Effector CD4-positive, alpha-beta T cell (primary cell): Measurements from ENCODE around the gene FAM228B.
"Not testable (repeated sequence)": the region's sequence is repeated elsewhere in the genome, so short reads cannot be mapped to it uniquely, and the experiment has no call there.

Experiments used
- DNase-seq: peaks from one replicate; pipeline ENCODE4 v3.0.0-alpha.2; 2020

Gene FAM228B

DNA sequence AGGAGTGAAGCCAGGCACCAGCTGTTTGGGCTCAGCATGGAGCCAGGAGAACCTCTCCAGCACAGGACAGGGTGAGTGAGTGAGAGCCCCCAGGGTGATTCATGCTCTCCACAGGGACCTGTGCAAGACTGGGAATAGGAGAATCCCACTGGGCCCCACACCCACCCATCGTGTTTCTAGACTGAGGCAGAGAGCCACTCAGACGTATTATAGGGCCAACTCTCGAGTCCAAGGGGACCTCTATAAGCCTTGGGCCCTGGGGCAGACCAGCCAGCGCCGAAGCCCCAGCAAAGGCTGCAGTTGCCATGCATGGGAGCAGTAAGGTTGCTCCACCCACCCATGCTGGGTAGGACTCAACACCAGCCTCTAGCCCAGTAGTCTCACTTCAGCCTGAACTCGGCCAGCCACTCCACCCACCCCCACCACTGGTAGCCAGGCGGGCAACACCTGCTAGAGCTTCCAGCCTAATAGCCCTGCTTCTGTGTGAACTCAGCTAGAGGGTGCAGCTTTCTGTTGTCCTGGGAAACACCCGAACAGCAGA lies 19.1 kb upstream of the FAM228B start:
- no peak for DNase-seq

DNA sequence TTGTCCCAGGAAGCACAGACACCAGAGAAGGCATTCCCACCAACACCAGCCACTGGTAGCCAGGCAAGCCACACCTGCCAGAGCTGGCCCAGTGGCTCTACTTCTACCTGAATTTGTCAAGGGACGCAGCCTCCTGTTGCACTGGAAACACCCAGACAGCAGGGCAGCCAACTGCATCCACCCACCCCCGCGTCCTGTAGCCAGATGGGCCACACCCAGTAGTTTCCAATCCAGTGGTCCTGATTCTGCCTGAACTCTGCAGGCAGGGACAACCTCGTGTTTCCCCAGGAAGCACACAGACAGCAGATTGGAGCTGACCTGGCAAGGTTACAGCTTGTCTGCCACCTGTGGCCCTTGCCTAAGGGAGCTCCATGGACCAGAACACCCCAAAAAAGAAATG lies 18.4 kb upstream of the FAM228B start:
- no peak for DNase-seq

DNA sequence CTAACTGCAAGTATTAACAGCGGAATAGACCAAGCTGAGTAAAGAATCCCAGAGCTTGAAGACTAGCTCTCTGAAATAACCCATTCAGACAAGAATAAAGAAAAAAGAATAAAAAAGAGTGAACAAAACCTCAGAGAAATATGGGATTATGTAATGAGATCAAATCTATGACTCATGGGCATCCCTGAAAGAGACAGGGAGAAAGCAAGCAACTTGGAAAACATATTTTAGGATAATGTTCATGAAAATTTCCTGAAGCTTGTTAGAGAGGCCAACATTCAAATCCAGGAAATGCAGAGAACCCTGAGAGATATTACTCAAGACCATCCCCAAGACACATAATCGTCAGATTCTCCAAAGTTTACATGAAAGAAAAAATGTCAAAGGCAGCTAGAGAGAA lies 17.5 kb upstream of the FAM228B start:
- DNase-seq, result no peak

DNA sequence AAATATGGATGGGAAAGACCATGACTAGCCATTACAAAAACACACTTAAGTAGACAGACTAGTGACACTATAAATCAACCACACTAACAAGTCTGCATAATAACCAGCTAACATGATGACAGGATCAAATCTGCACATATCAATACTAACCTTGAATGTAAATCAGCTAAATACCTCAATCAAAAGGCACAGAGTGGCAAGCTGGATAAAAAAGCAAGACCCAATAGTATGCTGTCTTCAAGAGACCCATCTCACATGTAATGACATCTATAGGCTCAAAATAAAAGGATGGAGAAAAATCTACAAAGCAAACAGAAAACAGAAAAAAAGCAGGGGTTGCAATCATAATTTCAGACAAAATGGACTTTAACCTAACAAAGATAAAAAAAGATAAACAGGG lies 16.5 kb upstream of the FAM228B start:
- DNase-seq, result no peak

DNA sequence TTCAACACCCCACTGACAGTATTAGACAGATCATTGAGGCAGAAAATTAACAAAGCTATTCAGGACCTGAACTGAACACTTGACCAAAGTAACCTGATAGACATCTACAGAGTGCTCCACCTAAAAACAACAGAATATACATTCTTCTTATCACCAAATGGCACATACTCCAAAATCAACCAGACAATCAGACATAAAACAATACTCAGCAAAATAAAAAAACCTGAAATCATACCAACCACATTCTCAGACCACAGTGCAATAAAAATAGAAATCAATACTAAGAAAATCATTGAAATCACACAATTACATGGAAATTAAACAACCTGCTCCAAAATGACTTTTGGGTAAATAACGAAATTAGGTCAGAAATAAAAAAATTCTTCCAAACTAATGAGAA lies 15.9 kb upstream of the FAM228B start:
- DNase-seq, result no peak

DNA sequence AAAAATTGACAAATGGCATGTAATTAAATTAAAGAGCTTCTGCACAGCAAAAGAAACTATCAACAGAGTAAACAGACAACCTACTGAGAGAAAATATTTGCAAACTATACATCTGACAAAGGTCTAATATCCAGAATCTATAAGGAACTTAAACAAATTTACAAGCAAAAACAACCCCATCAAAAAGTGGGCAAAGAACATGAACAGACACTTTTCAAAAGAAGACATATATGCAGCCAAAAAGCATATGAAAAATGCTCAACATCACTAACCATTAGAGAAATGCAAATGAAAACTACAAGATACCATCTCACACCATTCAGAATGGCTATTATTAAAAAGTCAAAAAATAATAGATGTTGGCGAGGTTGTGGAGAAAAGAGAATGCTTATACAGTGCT lies 13.8 kb upstream of the FAM228B start:
- DNase-seq, result not testable (repeated sequence)

DNA sequence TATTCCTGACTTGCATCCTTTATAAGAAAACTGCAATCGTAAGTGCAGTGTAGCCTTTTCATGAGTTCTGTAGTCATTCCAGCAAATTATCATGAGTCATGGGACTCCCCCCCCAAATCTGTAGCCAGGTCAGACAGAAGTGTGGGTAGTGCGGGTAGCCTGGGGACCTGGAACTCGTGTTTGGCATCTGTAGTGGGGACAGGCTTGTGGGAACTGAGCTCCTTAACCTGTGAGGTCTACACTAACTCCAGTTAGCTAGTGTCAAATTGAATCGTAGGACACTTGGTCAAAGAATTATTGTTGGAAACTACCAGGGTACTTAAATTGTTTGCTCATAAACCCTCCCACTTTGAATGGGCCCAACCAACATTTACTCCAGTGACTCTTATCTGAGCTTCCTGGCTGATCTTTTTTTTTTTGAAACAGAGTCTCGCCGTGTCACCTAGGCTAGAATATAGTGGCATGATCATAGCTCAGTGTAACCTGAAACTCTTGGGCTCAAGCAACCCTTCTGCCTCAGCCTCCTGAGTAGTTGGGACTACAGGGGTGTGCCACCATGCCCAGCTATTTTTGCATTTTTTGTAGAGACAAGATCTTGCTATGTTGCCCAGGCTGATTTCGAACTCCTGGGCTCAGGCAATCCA lies 12.5 kb upstream of the FAM228B start:
- no peak for DNase-seq

DNA sequence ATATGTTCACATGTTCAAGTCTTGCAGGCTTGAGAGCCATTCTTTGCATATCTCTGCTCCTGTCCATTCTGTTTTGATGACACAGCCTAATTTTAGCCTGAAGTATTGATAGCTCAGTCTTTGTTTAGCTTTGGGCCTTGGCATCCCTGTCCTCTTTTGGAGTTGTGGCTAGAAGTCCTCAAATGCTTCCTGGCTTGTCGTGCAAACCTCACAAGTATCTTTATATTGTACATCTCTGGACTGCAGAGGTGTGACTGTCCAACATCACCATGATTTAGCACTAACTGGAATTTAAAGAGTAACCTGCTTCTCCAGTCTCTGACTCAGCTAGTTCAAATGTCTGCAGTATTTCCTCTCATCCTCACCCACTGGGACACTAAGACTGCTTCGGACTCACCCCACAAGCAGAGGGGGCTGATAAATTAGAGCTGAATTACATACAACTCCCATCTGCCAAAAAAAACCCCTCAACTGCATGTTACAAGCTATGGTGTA lies 11.8 kb upstream of the FAM228B start:
- no peak for DNase-seq

DNA sequence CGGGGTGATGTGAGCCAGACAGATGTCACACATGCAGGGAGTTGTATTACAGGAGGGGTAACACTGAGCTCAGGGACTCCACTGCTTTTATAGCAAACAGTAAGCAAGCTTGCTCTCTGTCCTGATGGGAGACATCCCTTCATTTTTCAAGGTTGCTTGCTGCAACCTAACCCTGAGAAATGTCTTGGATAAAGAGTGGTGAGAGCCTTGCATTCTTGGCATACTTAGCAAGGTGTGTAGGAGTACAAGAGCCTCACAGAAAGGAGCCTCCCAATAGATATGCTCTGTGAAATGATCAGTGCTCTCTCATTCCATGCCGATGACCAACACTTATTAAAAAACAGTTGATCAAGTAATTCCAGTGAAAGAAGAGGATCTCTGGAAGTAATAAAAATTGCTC lies 8.2 kb upstream of the FAM228B start:
- DNase-seq, result no peak

DNA sequence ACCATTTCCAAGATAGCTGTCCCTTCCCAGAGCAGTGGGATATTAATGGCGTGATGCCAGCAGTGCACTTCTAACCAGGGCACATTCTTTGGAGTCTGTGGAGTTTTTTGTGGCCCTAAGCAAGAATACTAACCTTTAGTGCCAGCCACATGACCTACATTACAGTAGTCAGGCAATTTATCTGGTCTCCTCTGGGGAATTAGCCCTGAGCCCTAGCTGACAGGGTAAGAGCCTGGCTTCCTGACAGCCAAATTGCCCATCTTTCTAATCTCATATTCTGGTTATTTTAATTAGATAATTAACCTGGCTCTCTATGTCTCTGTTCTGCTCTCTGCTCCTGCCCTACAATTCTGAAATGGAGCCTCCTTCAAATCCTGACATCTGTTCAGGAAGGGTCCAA lies 5.4 kb upstream of the FAM228B start:
- DNase-seq, result no peak

DNA sequence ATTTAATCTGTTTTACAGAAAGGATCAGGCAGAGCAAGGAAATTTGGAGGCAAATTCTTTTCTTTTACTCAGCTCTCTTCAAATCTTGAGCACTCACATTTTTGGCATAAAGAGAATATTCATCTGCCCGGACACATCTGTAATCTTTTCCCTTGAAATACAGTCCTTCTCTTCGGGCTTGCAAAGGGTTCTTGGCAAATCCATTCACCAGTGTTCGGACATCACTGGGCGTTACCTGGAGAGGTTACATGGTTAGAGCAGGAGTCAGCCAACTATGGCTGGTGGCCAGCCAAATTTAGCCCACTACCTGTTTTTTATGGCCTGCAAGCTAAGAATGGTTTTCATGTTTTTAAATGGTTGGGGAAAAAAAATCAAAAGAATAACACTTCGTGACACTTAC lies 2.2 kb upstream of the FAM228B start:
- no peak for DNase-seq

DNA sequence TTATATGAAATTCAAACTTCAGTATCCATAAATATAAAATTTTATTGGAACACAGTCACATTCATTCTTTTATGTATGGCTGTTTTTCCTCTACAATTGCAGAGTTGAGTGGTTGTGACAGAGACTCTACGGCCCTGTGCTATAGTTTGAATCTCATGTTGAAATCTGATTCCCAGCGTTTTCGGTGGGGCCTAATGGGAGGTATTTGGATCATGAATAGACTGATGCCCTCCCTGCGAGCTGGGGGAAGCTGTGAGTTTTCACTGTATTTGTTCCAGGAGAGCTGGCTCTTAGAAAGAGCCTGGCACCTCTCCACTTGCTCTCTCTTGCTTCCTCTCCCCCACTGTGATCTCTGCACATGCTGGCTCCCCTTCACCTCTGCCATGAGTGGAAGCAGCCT lies 1.8 kb upstream of the FAM228B start:
- DNase-seq, result no peak

DNA sequence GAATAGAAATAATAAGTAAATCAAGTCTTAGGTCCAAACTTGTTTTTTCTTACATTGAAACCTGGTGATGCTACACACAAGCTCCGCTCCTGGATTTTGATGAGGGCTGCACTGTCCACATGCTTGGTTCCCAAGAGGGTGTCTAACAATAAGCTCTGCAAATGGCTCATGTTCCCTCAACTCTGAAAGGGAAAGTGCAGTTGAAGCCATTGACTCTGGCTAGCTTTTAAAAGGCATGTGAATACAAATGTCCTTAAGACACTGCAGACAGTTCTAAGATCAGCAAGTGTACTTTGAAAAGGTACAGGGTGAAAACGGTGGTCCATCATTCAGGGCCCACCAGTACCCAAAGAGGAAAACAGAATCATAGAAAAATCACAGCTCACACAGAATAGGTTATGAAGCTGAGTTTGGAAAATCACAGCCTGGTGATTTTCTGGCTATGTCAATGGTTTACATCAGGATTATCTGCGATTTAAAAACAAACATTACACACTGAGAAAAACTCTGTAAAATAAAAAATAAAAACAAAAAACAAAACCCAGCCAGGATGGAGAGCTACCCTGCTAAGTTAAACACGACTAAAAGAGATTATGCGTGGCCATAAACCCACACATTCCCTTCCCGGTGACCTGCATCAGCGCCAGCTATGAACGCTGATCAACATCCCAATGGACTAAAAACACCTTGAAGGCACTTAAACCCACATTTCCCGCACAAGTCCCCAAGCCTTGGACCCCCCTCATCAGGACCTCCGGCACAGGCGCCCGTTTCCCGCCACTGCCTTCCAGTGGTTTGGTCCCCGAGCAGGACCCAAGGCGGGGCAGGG lies 689 bp upstream of the FAM228B start:
- DNase-seq, result no peak

DNA sequence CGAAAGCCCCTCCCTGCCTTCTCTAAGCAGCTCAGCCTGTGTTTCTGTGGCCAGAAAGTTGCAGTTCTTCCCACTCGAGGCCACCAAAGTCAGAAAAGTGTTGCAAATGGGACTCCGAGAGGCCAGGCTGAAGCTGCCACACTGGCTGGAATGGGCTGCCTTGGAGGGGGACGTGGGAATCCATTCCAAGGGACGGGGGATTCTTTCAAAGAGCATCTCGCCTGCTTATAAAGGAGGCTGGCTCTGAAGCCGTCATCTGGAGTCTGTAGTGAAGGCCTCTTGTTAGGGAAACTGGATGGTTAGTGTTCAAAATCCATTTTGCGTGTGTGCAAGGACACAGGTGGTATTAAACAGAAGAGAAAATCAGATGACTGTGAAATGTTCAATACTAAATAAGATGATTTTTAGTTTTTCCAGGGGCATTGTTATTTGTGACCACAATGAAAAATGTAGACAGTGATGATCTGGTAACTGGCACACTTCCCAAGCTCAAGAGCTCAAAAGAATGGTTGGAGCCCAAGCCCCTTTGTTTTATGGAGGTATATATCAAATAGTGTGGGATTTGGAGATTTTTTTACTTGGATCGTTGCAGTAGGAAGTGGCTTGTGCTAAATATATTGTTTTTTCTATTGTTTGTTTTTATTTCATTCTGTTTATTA lies 782 bp downstream of the FAM228B start:
- DNase-seq, result no peak

DNA sequence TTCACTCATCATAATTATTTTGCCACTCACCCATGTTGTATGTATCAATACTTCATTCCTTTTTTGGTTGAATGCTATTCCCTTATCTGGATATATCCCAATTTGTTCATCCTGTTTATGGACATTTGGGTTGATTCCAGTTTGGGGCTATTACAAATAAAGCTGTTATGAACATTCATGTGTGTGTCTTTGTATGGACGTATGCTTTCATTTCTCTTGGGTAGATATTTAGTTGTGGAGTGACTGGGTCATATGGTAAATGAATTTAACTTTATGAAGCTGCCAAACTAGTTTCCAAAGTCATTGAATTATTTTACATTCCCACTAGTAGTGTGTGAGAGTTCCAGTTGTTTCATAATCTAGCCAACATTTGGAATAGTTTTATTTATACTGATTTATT lies 2.7 kb downstream of the FAM228B start:
- DNase-seq, result no peak

DNA sequence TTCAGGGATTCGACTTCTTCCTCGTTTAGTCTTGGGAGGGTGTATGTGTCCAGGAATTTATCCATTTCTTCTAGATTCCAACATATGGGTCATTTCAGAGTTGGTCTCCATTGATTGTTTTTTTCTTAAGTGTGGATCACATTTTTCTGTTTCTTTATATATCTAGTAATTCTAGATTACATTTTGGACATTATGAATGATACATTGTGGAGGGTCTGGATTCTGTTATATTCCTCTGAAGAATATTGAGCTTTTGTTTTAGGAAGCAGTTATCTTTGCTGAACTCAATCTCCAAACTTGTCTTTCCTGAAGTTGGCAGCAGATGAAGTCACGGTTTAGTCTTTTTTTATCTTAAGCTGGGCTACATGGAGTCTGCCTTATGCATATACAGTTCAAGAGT lies 9.3 kb downstream of the FAM228B start:
- no peak for DNase-seq

DNA sequence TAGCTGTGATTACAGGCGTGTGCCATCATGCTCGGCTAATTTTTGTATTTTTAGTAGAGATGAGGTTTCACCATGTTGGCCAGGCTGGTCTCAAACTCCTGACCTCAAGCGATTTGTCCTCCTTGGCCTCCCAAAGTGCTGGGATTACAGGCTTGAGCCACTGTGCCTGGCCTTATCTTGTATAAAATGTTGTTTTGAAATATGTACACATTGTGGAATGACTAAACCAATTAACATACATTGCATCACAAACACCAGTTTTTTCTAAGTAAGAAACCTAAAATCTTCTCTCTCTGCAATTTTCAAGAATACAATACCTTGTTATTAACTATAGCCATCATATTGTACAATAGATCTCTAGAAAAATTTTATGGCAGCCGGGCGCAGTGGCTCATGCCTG lies 17.0 kb downstream of the FAM228B start:
- DNase-seq, result not testable (repeated sequence)

DNA sequence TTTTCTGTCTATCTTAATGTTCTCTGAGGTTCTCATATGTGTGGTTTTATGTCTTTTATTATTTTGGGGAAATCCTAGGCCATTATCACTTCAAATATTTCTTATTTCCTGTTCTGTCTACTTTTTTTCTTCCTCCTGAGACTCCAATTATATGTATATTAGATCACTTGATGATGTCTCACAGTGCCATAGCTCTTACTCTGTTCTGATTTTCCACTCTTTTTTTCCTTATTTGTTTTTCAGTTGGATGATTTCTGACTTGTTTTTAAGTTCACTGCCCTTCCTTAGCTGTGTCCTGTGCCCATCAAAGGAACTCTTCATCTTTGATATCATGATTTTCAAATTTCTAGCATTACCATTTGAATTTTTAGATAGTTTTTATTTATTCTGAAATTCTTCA lies 24.1 kb downstream of the FAM228B start:
- no peak for DNase-seq

DNA sequence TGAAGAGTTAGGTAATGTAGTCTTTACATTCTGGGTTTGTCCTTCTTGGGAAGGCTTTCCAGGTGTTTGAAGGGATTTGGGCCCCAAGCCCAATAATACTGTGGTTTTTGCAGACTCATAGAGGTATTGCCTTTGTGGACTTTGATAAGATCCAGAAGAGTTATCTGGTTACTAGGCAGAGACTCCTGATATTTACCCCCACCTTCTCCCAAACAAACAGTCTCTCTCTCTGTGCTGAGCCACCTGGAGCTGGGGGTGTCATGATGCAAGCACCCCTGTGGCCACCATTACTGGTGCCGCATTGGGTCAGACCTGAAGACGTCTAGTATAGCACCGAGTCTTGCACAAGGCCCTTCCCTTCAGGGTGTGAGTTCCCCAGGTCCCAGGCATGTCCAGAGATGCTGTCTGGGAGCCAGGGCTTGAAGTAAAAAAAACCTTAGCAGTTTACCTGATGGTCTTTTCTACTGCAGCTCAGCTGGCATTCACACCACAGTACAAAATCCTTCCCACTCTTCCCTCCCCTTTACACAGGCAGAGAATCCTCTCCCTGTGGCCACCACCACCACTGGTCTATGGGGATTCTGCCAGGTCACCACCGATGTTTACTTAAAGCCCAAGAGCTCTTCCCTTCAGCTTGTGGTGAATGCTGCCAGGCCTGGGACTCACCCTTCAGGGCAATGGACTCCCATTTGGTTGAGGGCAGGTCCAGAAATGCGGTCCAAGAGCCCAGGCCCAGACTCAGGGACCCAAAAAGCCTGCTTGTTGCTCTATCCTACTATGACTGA lies 29.3 kb downstream of the FAM228B start:
- no peak for DNase-seq

DNA sequence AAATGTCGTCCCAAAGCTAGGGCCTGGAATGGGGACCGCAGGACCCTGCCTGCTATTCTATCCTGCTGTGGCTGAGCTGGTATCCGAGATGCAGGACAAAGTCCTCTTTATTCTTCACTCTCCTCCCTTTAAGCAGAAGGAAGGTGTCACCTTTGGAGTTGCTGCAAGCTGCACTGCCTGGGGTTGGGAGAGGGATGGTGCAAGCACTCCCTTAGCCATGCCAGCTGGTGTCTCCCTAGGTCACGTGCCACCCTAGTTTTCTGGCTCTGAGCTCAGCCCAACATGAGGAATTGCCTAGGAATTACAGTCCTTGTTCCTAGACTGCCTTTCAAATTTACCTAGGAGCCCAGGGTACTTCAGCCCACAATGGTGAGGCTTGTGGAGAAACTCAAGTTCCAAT lies 30.2 kb downstream of the FAM228B start:
- DNase-seq, result no peak

DNA sequence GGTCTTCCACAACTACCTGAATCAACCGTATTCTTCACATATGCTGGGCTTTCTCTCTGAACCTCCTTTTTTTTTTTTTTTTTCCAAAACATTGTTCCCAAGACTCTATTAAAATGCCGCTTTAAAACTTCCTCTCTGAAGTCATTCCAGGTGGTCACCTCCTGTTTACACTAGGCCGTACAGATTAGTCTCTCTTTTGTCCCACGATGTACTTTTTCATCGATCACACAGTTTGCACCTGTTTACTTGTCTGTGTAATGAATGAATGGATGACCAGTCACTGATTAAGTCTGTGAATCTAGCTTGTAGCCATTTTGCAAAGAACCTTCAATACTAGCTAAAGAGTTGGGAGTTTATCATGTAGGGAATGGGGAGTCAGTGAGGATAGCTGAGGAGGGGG lies 34.9 kb downstream of the FAM228B start:
- DNase-seq, result no peak

DNA sequence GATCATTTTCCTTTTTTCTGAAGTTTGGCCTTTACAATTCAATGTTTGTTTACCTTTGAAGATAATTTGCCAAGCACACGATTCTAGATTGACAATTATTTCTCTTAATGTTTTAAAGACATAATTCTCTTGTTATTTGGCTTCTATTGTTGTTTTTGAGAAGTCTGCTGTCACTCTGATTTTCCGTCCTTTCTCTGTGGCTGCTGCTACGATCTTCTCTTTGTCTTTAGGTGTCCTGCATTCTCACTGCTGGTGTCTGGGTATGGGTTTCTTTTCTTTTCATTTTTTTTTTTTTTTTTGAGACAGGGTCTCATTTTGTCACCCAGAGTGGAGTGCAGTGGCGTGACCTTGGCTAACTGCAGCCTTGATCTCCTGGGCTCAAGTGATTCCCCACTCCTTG lies 36.4 kb downstream of the FAM228B start:
- no peak for DNase-seq

DNA sequence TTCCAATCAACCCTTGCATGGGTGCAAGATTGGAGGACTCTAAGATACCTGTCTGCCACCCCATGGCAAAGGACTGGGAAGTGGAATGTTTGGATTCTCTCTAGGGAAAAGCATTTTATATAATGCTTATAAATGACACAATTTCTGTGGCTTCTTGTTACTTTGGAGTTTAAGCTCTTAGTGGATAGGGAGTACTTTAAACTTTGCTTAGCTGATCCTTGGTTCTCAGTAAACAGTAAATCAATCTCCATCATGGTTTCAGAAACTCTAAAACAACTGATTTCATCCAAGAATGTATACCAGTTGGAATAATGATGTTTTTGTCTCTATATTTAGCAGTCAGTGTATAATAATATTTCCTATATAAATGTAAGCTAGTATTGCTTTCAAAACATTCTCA lies 37.5 kb downstream of the FAM228B start:
- DNase-seq, result no peak
